Hippocampal formation (tissue), 2 donors: ENCODE measurements around the gene SRP14.
"Not testable (repeated sequence)": the region's sequence is repeated elsewhere in the genome, so short reads cannot be mapped to it uniquely, and the experiment has no call there.

Experiments used
- DNase-seq, 2 donors: peaks; one replicate each; lab custom pipeline; 2025; lab: John Stamatoyannopoulos, UW

Gene SRP14

GRCh38 chr15:40050788-40051470 lies 11.9 kb upstream of the SRP14 start:
- no peak for DNase-seq

- DNase-seq, result no peak
Observed at GRCh38 chr15:40048926-40049475, 10.0 kb upstream of the SRP14 start.

- DNase-seq, result no peak
Observed at GRCh38 chr15:40048211-40048792, 9.3 kb upstream of the SRP14 start.

GRCh38 chr15:40047415-40048210 lies 8.6 kb upstream of the SRP14 start:
- DNase-seq, result peak in 1 of 2 donors; percentile 13

- DNase-seq, result no peak
Observed at GRCh38 chr15:40046721-40047414, 7.9 kb upstream of the SRP14 start.

GRCh38 chr15:40045572-40046217 lies 6.7 kb upstream of the SRP14 start:
- DNase-seq, result no peak

- peak; percentile 69 to 72 for DNase-seq
Observed at GRCh38 chr15:40044717-40045571, 6.0 kb upstream of the SRP14 start.

GRCh38 chr15:40043927-40044716 lies 5.1 kb upstream of the SRP14 start:
- DNase-seq, result no peak

- DNase-seq, result no peak
Observed at GRCh38 chr15:40042791-40043320, 3.9 kb upstream of the SRP14 start.

GRCh38 chr15:40040770-40041169 lies 1.8 kb upstream of the SRP14 start:
- no peak for DNase-seq

- DNase-seq, result no peak
Observed at GRCh38 chr15:40040293-40040635, 1.3 kb upstream of the SRP14 start.

GRCh38 chr15:40038275-40038637 lies 725 bp downstream of the SRP14 start:
- DNase-seq, result no peak

GRCh38 chr15:40037721-40038120 lies 1.3 kb downstream of the SRP14 start:
- DNase-seq, result no peak

- DNase-seq, result not testable (repeated sequence)
Observed at GRCh38 chr15:40035182-40035581, 3.8 kb downstream of the SRP14 start.

GRCh38 chr15:40034186-40034946 lies 4.6 kb downstream of the SRP14 start:
- no peak for DNase-seq

- DNase-seq, result peak in 1 of 2 donors; percentile 26
Observed at GRCh38 chr15:40032125-40032839, 6.7 kb downstream of the SRP14 start.

- DNase-seq, result no peak
Observed at GRCh38 chr15:40031300-40031699, 7.7 kb downstream of the SRP14 start.
